NCI-H1436 (cell line): Measurements from ENCODE around the gene SOCS6.

Experiments
- DNase-seq: peaks from one replicate; lab custom pipeline; 2025; lab: John Stamatoyannopoulos, UW

The SOCS6 gene

DNA sequence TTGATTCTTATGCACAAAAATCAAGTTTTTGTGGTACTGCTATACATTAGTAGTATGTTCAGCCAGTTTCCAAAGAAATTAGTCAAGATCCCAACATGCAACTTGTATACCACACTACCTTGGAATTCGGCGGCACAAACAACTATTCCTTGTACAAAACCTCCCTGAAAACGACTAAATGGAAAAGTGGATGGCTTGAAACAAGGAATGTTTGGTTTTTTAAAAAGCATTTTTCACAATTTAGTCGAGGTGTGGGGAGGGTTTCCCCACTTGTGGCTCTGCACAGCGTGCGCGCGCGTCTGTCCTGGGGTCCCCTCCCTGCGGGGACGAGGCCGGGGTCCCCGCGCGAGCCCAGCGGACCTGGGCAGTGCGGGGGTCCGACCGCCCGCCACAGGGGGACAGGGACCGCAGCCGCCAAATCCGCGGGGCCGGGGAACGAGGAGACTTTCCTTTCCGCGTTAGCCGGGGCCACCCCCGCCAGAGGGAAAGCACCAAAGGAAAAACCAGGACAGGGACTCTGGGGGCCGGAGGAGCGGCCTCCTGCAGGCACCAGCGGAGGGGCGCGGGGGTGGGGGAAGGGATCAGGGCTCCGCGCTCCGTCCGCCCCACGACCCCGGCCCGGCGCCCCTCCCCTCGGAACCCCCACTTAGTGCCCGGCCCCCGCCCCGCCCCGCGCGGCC is 534 bp upstream of the SOCS6 start:
- DNase-seq = no peak

DNA sequence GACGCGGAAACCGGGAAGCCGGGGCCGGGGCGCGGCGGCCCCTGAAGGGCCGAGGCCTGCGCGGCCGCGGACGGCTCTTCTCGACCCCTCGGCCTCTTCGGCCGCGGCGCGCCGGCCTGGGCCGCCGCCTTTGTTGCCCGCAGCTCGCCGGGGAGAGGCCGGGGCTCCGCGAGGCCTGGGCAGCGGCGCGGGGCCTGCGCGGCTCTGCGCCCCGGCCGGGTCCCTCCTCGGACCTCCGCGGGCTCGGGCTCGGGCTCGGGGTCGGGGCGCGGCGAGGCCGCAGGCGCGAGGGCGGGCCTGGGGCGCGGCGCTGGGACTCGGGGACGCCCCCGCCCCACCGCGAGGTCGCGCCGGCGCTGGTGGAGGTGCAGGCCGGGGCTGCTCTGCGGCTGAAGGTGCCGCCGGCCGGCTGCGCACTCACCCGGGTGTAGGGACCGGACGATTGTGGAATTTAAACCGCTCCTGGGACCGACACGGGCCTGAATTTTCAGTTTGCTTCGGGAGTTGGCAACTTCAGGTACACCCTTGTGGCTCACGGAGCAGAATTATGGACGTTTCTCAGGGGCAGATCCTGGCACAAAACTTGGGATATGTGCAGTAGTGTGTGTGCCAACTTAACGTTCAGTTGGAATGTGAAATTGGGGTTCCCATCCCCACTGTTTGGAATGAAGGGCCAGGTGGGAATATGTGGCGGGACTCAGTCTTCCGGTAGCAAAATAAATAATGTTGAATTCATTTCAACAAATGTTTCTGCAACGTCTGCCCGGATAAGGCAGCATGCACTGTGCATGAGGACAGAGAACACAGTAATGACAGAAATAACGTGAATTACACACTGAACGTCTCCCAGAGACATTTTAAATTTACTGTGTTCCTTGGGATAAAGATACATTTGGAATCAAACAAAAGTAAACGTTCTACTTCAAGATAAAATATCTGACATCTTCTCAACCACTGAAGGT is 787 bp downstream of the SOCS6 start:
- DNase-seq = no peak

DNA sequence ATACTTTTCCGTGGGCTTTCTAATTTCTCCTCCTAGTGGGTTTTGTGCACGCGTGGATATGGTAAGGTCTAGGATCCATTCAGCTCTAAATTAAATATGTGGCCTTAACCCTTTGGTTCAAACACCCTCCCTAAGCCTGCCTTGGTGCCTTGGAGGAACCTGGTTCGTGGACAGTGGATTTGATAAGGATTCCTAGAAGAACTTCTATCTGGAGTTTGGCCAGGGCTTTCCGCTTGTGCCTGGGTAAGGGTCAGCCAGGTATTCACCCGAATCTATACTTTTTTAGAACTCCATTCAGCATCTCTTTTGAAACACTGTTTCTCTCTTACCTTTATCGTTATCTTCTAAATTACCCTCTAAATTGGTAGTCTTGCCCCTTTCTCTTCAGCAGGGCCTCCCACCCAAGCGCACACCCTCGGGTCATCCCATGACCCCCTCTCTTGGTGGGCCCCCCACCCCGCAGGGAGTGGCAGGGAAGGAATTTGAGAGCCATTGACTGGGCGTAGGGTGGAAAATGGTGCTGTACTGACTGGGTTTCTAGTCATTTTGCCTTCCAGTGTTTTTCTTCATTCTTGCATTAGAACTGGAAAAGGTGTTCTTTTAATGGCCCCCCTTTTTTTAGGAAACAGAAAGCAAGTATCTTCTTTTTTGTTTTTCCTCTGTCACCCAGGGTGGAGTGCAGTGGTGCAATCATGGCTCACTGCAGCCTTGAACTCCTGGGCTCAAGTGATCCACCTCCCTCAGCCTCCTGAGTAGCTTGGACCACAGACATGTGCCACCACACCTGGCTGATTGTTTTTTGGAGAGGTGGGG is 1.8 kb downstream of the SOCS6 start:
- DNase-seq = no peak

DNA sequence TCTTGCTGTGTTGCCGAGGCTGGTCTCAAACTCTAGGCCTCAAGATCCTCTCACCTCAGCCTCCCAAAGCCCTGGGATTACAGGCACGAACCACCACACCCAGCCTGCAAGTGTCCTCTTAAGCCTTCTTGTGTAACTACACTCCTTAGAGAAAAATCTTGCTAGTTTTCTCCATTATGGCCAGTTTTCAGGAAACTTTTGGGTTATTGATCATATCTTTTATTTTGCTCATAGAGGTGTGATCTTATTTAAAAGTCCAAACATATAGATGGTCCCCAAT is 2.4 kb downstream of the SOCS6 start:
- DNase-seq = no peak

DNA sequence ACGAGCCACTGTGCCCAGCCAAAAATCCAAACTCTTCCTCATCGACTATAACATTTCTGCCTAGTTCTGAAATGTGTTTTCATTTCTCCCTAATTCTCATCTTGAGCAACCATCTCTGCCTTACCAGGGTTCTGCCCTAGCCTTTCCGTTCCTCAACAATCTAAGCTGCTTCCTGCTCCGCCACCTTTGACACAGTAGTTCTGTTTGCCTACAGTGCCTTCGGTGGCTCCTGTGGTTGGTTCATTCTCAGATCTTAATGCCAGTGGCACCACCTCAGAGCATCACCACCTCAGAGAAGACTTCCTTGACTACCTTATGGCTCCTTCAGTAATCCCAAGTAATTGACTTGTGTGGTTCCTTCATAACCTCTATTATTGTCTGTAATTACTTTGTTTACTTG is 3.8 kb downstream of the SOCS6 start:
- no peak for DNase-seq

DNA sequence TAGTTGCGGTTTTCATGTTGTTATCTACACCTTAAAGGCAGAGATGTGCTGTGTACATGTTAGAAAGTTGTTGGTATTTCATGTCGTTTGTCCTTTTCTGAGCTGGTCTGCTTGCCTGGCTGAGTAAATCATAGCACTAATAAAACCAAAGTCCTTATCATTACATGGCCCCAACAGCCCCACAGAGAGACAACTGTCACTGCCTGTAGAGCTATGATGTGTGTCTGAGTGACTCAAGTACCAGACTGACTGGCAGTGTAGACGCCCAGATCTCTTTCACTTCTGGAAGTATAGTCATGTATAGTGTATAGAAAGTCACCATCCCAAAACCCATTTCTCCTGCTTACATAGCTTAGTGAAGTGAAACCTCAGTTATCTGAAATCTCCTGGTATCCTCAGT is 4.3 kb downstream of the SOCS6 start:
- DNase-seq = no peak

DNA sequence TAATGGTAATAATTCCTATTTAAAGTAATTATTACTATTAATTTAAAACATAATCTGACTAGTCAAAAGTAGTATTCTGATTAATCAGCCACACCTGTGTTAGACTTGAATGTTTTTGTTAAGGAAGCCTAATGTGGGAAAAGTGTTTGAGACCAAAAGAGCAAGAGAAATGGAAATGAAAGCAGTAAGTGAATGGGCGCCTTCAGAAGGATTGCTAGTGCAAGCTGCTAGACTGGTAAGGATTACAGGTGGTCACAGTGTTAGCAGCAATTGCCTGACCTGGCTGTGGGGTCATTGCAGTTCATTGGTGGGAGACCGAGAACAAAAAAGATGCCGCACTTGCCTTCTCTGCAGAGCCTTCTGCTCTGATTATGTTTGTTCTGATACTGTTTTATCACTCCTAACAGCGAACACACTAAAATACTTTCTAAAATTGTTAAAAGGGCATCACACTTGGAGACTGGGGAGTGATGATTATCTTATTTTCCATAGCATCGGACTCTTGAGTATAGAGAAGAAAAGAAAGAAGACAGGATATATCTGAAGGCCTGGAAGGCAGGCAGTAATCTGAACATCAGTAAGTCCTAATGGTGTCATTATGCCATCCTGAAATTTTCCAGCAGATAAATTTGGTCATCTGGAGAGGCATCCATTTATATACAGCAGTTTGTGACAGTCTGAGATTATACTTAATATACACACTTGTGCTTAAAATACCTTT is 5.8 kb downstream of the SOCS6 start:
- DNase-seq = no peak

DNA sequence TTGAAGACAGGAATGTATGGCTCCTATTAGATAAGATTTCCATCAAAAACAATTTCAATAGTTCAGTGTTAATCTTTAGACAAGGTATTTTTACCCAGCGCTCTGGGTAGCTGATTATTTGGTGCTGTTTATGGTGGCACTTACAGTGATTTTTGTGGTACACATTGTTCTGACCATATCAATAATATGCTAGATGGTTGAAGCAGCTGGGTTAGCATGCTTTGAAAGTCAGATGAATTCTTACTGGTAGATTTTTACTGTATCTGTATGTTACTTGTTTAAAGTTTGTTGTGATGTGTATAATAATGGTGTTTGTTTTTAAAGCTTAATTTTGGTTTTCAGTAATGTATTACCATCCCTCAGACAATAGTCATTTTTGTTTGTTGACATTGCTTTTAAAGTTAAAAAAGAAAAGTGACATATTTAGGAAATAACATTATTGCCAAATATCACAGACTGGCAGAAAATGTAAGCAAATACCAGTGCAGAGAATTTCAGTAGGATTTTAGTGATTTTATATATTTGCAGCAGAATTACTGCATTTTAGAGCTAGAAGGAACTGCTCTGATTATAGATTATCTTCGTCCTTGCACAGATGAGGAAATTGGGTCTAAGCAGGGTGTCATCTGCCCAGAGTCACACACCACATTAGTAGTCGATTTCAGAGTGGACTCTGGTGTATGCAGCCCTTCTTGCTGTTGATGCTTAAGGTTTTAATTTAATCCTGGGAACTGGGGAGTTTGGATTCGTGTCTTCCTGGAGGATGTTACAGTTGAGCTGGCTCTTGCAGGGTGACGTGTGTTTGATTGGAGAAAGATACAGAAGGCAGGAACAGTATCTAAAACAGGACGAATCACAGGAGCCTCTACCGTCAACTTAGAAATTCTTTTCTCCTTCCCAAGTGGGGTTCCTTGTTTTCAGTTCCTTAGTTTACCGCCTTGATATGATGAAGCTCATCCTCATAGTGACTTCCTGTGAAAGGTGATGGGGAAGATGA is 6.6 kb downstream of the SOCS6 start:
- no peak for DNase-seq

DNA sequence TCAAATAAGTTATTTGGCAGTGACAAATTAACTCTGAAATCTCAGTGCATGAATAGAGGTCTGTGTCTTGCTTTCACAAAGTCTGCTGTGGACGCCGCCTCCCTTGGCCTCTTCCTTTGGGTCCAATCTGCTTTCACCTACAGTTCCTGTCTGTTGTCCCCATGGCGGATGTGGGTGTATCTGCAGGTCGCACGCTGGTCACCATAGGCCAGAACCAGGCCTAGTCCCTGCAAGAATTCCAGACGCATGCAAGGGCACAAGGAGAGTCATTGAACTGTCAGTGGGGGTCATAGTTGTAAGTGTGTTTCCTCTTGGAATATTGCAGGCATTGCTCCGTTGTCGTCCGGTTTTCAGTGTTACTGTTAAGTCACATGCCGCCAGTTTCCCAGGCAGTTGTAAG is 7.4 kb downstream of the SOCS6 start:
- DNase-seq = no peak

DNA sequence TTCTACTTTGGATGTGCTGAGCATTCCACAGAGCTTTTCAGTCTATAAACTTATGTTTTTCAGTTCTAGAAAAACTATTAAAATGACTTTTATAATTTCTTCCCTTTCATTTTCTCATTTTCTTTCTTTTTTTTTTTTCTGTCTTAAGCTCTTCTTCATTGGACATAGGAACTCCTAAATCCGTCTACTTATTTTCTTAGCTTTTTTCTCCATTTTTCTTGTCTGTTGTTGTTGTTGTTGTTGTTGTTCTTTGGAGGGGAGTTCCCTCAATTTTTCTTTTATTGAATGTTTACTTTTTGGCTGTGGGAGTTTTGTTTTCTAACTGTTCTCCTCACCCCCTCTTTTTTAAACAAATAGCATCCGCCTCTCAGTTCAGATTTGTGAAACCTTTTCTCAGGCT is 7.9 kb downstream of the SOCS6 start:
- no peak for DNase-seq

DNA sequence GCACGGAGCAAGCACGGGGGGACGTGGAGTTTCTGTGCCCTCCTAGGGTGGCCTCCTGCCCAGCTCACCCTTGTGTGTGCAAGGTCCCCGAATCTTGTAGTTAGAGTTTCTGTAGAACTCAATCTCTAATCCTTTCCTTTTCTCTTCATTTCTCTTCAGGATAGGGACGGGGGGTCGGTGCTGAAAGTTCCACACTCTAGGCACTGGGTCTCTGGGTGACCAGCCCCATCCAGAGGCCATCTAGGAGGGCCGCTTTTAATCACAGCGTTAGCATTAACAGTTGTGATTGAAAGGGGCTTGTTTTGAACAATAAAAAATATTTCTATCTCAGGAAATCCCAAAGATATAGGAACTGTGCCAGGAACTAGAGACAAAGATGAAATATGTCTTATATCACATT is 10.5 kb downstream of the SOCS6 start:
- DNase-seq = no peak

DNA sequence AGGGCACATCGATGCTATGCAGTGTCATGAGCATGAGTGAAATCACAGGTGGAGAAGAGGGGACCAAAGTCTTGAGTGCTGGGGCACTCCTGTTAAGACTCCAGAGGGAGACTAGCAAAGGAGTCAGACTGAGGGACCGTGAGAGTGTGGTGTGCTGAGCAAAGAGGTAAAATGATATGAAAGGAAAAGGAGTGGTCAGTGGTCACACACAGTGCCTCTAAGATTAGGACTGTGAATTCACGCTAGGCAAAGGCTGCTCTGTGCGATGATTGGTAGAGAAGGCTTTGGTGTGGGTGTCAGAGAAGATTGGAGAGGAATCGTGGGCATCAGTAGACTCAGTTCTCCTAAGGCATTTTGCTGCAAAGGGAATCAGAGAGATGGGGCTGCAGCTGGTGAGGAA is 12.8 kb downstream of the SOCS6 start:
- DNase-seq = no peak

DNA sequence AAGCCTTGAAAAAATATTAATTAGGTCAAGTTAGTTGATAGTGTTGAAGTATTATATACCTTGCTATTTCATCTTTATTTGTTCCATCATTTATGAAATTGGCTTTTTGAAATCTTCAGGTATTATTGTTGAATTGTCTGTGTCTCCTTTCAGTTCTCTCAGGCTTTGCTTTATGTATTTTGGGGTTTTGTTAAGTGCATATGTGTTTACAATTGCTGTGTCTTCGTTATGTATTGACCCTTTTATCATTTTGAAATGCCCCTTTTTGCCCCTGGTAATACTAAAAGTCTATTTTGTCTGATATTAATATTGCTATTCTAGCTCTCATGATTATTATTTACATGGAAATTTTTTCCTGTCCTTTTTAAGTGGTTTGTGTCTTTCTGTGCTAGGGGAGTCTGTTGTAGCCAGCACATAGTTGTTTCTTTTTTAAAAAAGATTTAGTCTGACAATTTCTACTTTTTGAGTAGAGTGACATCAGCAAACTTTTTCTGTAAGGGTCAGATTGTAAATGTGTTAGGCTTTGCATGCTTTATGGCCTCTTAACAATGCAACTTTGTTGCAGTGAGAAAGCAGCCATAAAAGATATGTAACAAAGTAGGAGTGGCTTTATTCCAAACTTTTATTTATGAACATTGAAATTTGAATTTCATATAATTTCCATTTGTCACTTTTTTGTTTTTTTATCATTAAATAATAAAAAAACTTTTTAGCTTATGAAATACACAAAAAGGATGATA is 19.9 kb downstream of the SOCS6 start:
- no peak for DNase-seq

DNA sequence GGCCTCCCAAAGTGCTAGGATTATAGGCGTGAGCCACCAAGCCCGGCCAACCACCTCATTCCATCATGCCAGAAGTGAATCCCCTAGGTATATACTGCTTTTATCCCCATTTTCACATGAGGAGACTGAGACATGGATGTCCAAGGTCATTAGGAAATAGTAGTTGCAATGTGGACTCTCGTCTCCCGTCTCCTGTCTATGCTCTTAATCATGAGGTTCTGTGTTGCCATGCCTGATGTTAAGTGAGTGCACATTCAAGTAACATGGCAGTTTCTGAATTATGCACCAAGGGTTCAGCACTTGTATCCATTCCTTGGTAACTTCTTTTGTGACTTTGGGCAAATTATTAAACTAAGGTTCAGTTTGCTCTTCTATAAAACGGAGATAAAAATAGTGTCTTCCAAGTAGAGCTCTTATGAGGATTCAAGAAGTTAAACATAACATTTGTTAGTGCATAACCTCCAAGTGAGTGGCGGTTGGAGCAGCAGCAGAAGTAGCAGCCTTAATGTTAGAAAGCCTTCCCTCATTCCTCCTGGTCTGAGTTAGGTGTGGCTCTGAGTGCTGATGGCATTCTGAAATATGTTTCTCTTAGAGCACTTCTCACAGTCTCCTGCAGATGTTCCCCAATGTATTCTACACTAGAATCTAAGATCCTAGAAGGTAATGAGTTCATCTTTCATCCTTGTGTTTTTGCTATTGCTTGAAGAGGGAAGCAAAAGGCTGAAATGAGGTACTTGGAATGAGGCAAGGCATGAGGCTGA is 21.9 kb downstream of the SOCS6 start:
- DNase-seq = no peak

DNA sequence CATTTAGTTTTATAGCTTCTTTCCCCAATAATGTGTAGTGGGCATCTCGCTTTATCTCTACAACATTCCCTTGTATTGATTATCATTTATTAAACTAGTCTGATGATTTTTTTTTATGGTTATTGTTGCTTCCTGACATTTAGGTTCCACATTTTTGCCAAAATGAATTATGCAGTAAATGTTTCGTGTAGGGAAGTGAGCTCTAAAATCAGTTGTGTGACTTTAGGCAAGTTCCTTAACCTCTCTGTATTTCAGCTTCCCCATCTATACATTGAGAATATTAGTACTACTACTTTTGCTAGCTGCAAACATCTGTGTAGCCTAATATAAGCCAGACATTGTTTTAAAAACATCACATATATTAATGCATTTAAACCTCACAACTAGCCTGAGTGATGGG is 22.9 kb downstream of the SOCS6 start:
- DNase-seq = no peak

DNA sequence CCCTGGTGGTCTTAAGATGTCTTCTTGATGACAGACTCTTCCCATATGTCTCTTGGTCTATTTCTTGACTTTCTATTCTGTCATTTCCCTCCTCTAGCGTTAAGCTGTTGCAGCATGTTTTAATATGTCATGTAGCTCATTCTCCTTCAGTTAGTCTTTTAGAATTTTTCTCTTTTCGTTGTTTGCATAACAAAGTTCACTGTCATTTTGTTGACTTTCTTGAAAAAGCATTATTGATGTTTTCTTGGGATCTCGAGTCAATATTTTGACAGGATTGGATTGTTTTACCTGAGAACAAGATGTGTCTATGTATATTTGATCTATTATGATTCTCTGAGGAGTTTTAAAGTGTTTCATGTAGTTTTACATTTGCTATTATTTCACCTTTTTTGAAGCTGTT is 24.8 kb downstream of the SOCS6 start:
- DNase-seq = no peak

DNA sequence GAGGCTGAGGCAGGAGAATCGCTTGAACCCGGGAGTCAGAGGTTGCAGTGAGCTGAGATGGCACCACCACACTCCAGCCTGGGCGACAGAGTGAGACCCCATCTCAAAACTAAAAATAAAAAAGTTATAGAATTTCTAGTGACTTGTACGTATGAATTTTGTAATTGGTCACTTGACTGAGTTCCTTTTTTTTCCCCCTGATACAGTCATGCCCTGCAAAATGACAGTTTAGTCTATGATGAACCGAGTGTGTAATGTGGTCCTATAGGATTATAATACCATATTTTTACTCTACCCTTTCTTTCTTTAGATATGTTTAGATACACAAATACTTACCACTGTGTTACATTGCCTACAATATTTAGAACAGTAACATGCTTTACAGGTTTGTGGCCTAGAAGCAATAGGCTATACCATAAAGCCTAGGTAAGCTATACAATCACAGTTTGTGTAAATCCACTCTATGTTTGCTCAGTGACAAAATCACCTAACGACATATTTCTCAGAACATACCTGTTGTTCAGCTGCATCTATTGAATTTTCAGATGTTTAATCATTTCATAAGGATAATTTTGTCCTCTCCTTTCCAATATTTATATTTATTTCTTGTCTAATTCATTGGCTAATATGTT is 25.4 kb downstream of the SOCS6 start:
- no peak for DNase-seq

DNA sequence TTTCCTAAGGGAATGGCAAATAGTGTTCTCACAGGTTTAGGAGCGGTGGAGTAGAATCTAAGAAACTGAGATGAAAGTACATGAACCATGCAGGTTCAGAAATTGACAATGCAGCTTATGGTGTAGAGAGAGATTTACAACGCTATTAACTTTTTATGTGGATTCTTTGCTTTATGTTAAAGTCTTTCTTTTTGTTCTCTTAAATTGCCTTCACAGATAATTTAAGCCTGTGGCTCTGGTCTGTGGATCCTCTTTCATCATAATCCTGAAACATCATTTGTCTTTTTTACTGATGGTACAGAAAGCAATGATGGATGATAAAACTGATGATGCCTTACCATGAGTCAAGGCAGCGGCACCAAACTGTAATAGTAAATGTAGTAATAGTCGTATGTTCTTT is 30.3 kb downstream of the SOCS6 start:
- no peak for DNase-seq

DNA sequence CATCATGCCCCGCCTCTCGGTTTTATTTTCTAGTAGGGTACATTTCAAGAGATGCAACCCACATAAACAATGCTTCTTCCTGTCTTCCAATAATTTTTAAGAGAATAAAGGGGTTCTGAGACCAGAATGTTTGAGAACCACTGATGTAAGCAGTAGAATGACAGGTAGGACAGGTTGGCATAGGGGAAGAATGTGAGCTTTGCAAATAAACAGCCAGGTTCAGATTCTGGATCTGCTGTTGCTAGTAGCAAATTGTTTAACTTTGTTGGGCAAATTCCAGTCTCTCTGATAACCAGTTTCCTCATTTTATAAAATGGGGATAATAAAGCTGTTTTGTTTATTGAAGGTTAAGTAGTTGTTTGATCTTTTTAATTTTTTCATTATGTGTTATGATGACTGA is 32.8 kb downstream of the SOCS6 start:
- DNase-seq = no peak
